Keratinocyte (primary cell): ENCODE results near the gene TENM3. TPM values are rescaled to one million over a fixed set of nuclear protein-coding genes. Genes with fewer than 3 reads are reported as not detected.

Experiments
- DNase-seq: peaks from one replicate; pipeline ENCODE4 v3.0.0-alpha.2; 2011; ENCODE audit warnings: low read depth, missing footprints, low spot score
- FAIRE-seq: peaks from 2 replicates; lab custom pipeline; 2011; peaks lifted over from hg19 to GRCh38; lab: Jason Lieb, UNC
- H2AFZ ChIP-seq: 2 replicates; pipeline ENCODE4 v1.6.0; 2012; ENCODE audit warnings: low read length, control low read depth, inconsistent platforms; ENCODE audit not compliant: control insufficient read depth
- H3K27ac ChIP-seq: 2 replicates; pipeline ENCODE4 v1.5.1; 2011; ENCODE audit warnings: low read length; ENCODE audit not compliant: control insufficient read depth, insufficient read depth
- H3K27me3 ChIP-seq: 3 replicates; pipeline ENCODE4 v1.6.0; 2011; ENCODE audit warnings: low read length; ENCODE audit not compliant: control insufficient read depth, insufficient read depth; ENCODE audit errors: extremely low read depth
- H3K36me3 ChIP-seq, 2 experiments: 2 replicates in 1 of 2; 3 replicates in 1 of 2; pipeline ENCODE4 v1.5.1; 2011; ENCODE audit warnings: low read length in 2 of 2, mild to moderate bottlenecking in 1 of 2; ENCODE audit not compliant: control insufficient read depth in 2 of 2, insufficient read depth in 2 of 2; ENCODE audit errors: extremely low read depth in 1 of 2
- H3K4me1 ChIP-seq: 3 replicates; pipeline ENCODE4 v1.5.1; 2011; ENCODE audit warnings: low read length; ENCODE audit not compliant: control insufficient read depth, insufficient read depth; ENCODE audit errors: extremely low read depth
- H3K4me2 ChIP-seq: 3 replicates; pipeline ENCODE4 v1.6.0; 2011; ENCODE audit warnings: low read depth, low read length; ENCODE audit not compliant: control insufficient read depth, insufficient read depth; ENCODE audit errors: extremely low read depth
- H3K4me3 ChIP-seq, 3 experiments: fragments of 200-600 bp in 1 of 3; sonication (generic) in 1 of 3; 2 replicates in 2 of 3; 3 replicates in 1 of 3; pipeline ENCODE4 v1.5.1; 2011 to 2016; ENCODE audit warnings: low read length in 3 of 3, mild to moderate bottlenecking in 3 of 3, control low read depth in 2 of 3, inconsistent platforms in 1 of 3, low read depth in 1 of 3, mixed read lengths in 1 of 3, mixed run types in 1 of 3, moderate library complexity in 1 of 3; ENCODE audit not compliant: control insufficient read depth in 2 of 3, insufficient read depth in 2 of 3; ENCODE audit errors: extremely low read depth in 1 of 3
- H3K79me2 ChIP-seq: 2 replicates; pipeline ENCODE4 v1.6.0; 2012; ENCODE audit warnings: low read length; ENCODE audit not compliant: control insufficient read depth, insufficient read depth
- H3K9ac ChIP-seq: 3 replicates; pipeline ENCODE4 v1.6.0; 2011; ENCODE audit warnings: low read length; ENCODE audit not compliant: control insufficient read depth, insufficient read depth; ENCODE audit errors: extremely low read depth
- H3K9me1 ChIP-seq: 3 replicates; pipeline ENCODE4 v1.6.0; 2011; ENCODE audit warnings: low read length; ENCODE audit not compliant: control insufficient read depth, insufficient read depth; ENCODE audit errors: extremely low read depth
- H3K9me3 ChIP-seq: 2 replicates; pipeline ENCODE4 v1.5.1; 2012; ENCODE audit warnings: low read depth, low read length; ENCODE audit not compliant: control insufficient read depth
- H4K20me1 ChIP-seq: 3 replicates; pipeline ENCODE4 v1.6.0; 2011; ENCODE audit warnings: low read length; ENCODE audit not compliant: control insufficient read depth, insufficient read depth; ENCODE audit errors: extremely low read depth
- CTCF ChIP-seq, 3 experiments: IDR thresholded peaks in 1 of 3; conservative IDR thresholded peaks in 1 of 3; optimal IDR thresholded peaks in 1 of 3; 2 replicates in 2 of 3; 3 replicates in 1 of 3; pipeline versions ENCODE3 to v1.5.1; 2011; ENCODE audit warnings: low read length in 3 of 3, mild to moderate bottlenecking in 3 of 3, moderate library complexity in 2 of 3, control low read depth in 1 of 3, inconsistent platforms in 1 of 3; ENCODE audit not compliant: insufficient read depth in 2 of 3; ENCODE audit errors: extremely low read depth in 1 of 3
- EZH2 ChIP-seq: IDR thresholded peaks from one replicate; pipeline ENCODE4 v1.6.1; 2012; ENCODE audit warnings: inconsistent platforms, mild to moderate bottlenecking, low read length, moderate library complexity
- dilution Hi-C: fragments of 300-500 bp; cut with MboI; formaldehyde crosslinking; loops from one replicate; pipeline ENCODE4 v1.7.0; 2020; ENCODE audit warnings: low sequenced_read_pairs; ENCODE audit not compliant: extremely low pct_ligation_motif_present
- polyA plus RNA-seq, 5 experiments: library from polyadenylated mRNA; depleted of rRNA in 3 of 5; stranded (reverse) in 3 of 5; stranded (forward) in 1 of 5; unstranded in 1 of 5; fragments of >200 nt; gene quantifications; 1 replicate in 1 of 5; 2 replicates in 3 of 5; 3 replicates in 1 of 5; pipeline versions ENCODE4 v1.2.1 to v1.2.3, GENCODE V29; 2011 to 2012; ENCODE audit warnings: missing spikeins in 2 of 5, low read depth in 1 of 5, low replicate concordance in 1 of 5

Gene TENM3
- polyA plus RNA-seq, 1 donor (not counting 4 experiments of a cell fraction or from before 2014, with no cell fraction given) = 17.0 TPM

GRCh38 chr4:182254026-182254780 lies 11.0 kb downstream of the TENM3 start:
- Histone ChIP-seq H3K4me1 (peaks cover 21% of the 10 kb centered on the region), H3K36me3 (no peaks in the 10 kb centered on the region), H2AFZ (no peak overlapping the region), H3K79me2 (peaks cover 2% of the 10 kb centered on the region), H3K9ac (no peak overlapping the region), H3K27me3 (no peaks in the 10 kb centered on the region), H3K9me3 (no peaks in the 10 kb centered on the region), H3K4me3 (no peak overlapping the region), H3K27ac (no peak overlapping the region), H3K9me1 (no peaks in the 10 kb centered on the region), H4K20me1 (no peaks in the 10 kb centered on the region), H3K4me2 (no peak overlapping the region)
- DNase-seq = no peak
- no peak for FAIRE-seq
- dilution Hi-C loops = no loop called here
- TF ChIP-seq CTCF (optimal IDR thresholded peaks at IDR 0.05 in 1 of 3, IDR thresholded peaks at IDR 0.05 in 1 of 3, conservative IDR thresholded peaks at IDR 0.05 in 1 of 3; ENCODE audit: extremely low read depth in 1 of 3, insufficient read depth in 2 of 3, low read length in 3 of 3) = no peak
- TF ChIP-seq EZH2 = no peak

- Histone ChIP-seq H3K36me3 (no peaks in the 10 kb centered on the region), H3K4me2 (no peak overlapping the region), H3K4me3 (no peak overlapping the region), H3K79me2 (no peaks in the 10 kb centered on the region), H3K4me1 (peaks cover 10% of the 10 kb centered on the region), H2AFZ (no peak overlapping the region), H3K9me3 (no peaks in the 10 kb centered on the region), H3K9ac (no peak overlapping the region), H3K27me3 (no peaks in the 10 kb centered on the region), H3K9me1 (no peaks in the 10 kb centered on the region), H4K20me1 (no peaks in the 10 kb centered on the region), H3K27ac (no peak overlapping the region)
- FAIRE-seq (peak; percentile 5), DNase-seq (no peak)
- dilution Hi-C loops = no loop called here
- TF ChIP-seq CTCF (optimal IDR thresholded peaks at IDR 0.05 in 1 of 3, IDR thresholded peaks at IDR 0.05 in 1 of 3, conservative IDR thresholded peaks at IDR 0.05 in 1 of 3; ENCODE audit: extremely low read depth in 1 of 3, insufficient read depth in 2 of 3, low read length in 3 of 3) (no peak), EZH2 (no peak)
Measured at GRCh38 chr4:182255441-182256190, 12.4 kb downstream of the TENM3 start.
